ENCODE measurements around the gene PFN3. TPM values are rescaled to one million over a fixed set of nuclear protein-coding genes. Genes with fewer than 3 reads are reported as not detected.

The PFN3 gene, protein sequence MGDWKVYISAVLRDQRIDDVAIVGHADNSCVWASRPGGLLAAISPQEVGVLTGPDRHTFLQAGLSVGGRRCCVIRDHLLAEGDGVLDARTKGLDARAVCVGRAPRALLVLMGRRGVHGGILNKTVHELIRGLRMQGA
- not detected in 2 replicates for total RNA-seq

DNA sequence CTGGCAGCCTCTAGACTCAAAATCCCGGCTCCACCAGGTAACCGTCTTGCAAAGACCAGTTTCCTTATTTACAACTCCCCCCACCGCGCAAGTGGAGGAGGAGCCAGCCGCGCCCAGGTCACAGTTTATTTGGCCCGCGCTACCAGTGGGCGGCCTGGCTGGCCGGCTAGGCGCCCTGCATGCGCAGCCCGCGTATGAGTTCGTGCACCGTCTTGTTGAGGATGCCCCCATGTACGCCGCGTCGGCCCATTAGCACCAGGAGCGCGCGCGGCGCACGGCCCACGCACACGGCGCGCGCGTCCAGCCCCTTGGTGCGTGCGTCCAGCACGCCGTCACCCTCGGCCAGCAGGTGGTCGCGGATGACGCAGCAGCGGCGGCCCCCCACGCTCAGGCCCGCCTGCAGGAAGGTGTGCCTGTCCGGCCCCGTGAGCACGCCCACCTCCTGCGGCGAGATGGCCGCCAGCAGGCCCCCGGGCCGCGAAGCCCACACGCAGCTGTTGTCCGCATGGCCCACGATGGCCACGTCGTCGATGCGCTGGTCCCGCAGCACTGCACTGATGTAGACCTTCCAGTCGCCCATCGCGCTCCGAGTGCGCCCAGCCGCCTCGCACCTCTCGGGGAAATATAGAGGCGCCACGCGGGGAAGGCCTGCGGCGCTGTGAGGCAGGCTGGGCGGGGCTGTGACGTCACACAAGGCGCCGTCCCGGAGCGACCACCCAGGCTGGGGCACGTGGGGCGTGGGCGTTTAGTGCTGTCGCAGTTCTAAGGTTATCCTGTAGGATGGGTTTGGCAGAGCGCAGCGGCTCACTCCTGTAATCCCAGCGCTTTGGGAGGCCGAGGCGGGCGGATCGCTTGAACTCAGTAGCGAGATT is at the start of gene PFN3:
TSS of gene PFN3 (minus strand) at position 665 of the 872 bp plus-strand sequence. CDS start at position 580, 85 bp downstream.

DNA sequence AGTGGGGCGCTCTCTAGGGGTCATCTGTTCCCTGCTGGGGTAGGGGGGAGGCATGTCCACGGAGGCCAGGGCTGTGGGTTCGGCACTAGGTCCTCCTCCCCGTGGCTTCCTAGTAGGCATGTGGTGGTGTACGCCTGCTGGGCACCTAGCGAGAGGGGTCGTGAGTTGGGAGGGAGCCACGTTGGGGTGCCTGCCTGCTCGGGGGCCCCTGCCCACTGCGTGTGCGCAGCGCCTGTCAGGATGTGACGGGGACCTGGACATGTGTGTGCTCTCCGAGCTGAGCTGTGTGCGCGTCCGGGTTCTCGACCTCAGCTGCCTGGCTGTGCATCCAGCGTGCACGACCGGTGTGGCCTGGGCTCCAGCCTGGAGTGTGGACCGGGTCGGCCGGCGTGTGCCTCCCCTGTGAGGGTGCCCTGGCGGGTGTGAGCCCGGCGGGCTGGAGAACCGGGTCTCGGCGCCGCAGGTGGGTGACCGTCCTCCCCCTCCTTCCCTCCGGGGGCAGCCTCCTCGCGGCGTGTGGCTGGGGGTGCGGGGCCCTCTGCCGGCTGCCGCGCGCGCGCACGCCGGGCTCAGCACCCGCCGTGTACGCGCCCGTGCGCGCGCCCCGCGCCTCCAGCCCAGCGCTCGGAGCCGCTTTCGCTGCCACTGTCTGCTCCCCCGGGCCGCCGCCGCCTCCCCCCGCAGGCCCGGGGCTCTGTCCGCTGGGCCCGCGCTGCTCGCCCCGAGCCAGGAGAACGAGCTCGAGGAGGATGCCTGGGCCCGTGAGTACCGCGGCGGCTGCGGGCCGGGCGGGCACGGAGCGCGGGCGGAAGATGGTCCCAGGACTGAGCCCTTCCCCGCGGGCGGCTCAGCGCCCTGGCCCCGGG is 46.0 kb upstream of the PFN3 start, which contains the start of gene PRR7:
TSS of gene PRR7 (plus strand) at position 615 of the 866 bp plus-strand sequence. CDS start 8,254 bp downstream, outside the sequence.

GRCh38 chr5:177426566-177427210 is 26.2 kb upstream of the PFN3 start, which contains the start of gene GRK6:
GRK6 (plus strand) TSS chr5:177426676; CDS start chr5:177426846, 170 bp downstream.

GRCh38 chr5:177409043-177409801 is 8.8 kb upstream of the PFN3 start, which contains the start of gene F12:
F12 (minus strand) TSS chr5:177409564; CDS start chr5:177409527, 37 bp downstream.

DNA sequence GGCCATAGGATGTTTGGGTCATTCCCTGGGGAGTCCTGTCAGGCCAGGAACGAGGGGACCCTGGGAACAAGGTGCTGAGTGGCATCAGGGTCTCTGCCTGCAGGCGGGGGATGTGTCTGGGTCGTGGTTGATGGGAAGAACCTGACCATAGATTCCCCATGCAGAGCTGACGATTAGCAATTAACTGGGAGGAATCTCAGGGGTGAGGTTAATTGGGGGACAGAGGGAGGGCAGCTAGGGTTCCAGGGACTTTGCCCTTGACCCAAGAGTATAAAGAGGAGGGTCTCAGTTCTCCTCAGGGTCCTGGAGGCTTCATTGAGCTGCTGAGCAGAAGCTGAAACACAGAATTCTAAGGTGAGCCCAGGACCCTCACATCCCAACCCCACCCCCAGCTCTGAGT is 16.3 kb downstream of the PFN3 start, which contains the start of gene SLC34A1:
TSS of gene SLC34A1 (plus strand) at position 301 of the 400 bp plus-strand sequence. CDS start 1,308 bp downstream, outside the sequence.

DNA sequence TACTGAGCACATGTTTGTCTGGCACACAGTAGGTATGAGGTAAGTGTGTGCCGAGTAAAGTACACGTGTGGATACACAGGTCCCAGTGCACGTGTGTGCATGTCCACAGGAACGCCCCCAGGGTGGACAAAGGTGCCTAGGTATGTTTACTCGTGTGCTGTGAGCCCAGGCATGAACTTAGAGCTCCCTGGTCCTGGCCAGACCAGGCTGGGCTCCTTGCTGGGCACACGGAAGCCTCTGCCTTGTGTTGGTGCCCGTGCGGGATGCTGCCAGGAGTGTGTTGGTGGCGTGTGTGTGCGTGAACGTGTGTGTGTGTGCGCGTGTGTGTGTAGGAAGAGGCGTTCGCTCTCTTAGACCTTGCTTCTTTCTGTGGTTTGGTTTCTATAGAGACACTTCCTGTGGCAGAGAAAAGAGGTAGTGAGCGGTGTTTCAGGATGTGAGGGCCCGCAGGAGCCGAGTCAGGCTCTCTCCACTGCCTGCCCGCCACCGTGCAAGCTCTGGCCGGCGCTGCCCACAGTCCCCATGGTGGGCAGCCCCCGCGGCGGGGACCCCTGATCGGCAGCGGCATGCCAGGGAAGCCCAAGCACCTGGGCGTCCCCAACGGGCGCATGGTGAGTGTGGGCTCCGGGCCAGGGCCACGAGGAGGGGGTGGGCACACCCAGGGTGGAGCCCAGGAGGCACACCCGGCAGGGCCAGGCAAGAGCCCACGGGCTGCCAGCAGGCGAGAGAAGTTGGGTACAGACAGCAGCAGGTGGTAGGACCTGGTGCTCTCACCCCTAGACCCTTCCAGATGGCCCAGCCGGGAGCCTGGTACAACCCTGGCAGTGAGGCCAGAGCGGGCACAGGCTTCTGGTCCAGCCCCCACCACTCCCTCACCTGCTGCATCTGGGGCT is 42.8 kb downstream of the PFN3 start, which contains the start of gene RGS14:
TSS of gene RGS14 (plus strand) at position 466 of the 893 bp plus-strand sequence. CDS start at position 567, 101 bp downstream.

GRCh38 chr5:177351392-177352329 is 48.8 kb downstream of the PFN3 start, which contains the start of gene LMAN2:
LMAN2 (minus strand) TSS chr5:177351668; CDS start chr5:177351647, 21 bp downstream.

Other genes starting within 250 kb of the PFN3 start
- gene RAB24, start 96.9 kb downstream of the PFN3 start, total RNA-seq: 17.8 and 22.1 TPM in 2 replicates
- gene PRELID1, start 96.9 kb downstream of the PFN3 start, total RNA-seq: 101 and 120 TPM in 2 replicates
- gene MXD3, start 88.8 kb downstream of the PFN3 start, total RNA-seq: 10.4 and 14.7 TPM in 2 replicates
- 430 and 437 TPM in 2 replicates for gene LMAN2, start 49.0 kb downstream of the PFN3 start, total RNA-seq
- gene RGS14, start 42.7 kb downstream of the PFN3 start, total RNA-seq: 2.2 and 5.1 TPM in 2 replicates
- gene SLC34A1, start 16.2 kb downstream of the PFN3 start, total RNA-seq: not detected in 2 replicates
- gene F12, start 8.9 kb upstream of the PFN3 start, total RNA-seq: 0.25 and 0.26 TPM in 2 replicates
- gene GRK6, start 26.0 kb upstream of the PFN3 start, total RNA-seq: 15.8 and 21.7 TPM in 2 replicates
- 5.3 and 6.3 TPM in 2 replicates for gene PRR7, start 46.2 kb upstream of the PFN3 start, total RNA-seq
- gene DBN1, start 73.0 kb upstream of the PFN3 start, total RNA-seq: 124 and 135 TPM in 2 replicates
- gene PDLIM7, start 96.9 kb upstream of the PFN3 start, total RNA-seq: 55.5 and 76.9 TPM in 2 replicates
- gene DOK3, start 109.2 kb upstream of the PFN3 start, total RNA-seq: 1.4 and 2.0 TPM in 2 replicates
- gene DDX41, start 116.3 kb upstream of the PFN3 start, total RNA-seq: 101 and 127 TPM in 2 replicates
- gene FAM193B, start 153.9 kb upstream of the PFN3 start, total RNA-seq: 11.2 and 16.0 TPM in 2 replicates
- 178 and 212 TPM in 2 replicates for gene TMED9, start 191.5 kb upstream of the PFN3 start, total RNA-seq
- gene B4GALT7, start 199.5 kb upstream of the PFN3 start, total RNA-seq: 26.7 and 28.9 TPM in 2 replicates

Measured in aortic smooth muscle cell (primary cell).